GM19467 (cell line): ENCODE measurements around the gene ACLY.
"Not testable (repeated sequence)": the region's sequence is repeated elsewhere in the genome, so short reads cannot be mapped to it uniquely, and the experiment has no call there.

ENCODE experiments used
- ATAC-seq: cut with Tn5 transposase; IDR thresholded peaks from one replicate; pipeline ENCODE4 v1.9.1; 2021; ENCODE audit warnings: mild to moderate bottlenecking, moderate library complexity; ENCODE audit not compliant: unreplicated experiment

Gene ACLY

GRCh38 chr17:41836550-41837196 lies 82.1 kb downstream of the ACLY start:
- ATAC-seq = no peak

GRCh38 chr17:41835800-41836549 lies 82.8 kb downstream of the ACLY start, which contains the start of gene NT5C3B:
TSS of gene NT5C3B (minus strand) at chr17:41836232. CDS start at chr17:41836193, 39 bp downstream.
- ATAC-seq = peak; percentile 58

- peak; percentile 15 for ATAC-seq
Observed at GRCh38 chr17:41835214-41835799, 83.4 kb downstream of the ACLY start.

- not testable (repeated sequence) for ATAC-seq
Observed at GRCh38 chr17:41829961-41830360, 88.8 kb downstream of the ACLY start.

- ATAC-seq = no peak
Observed at GRCh38 chr17:41825175-41825845, 93.4 kb downstream of the ACLY start.

- ATAC-seq = no peak
Observed at GRCh38 chr17:41824086-41824485, 94.7 kb downstream of the ACLY start.

- no peak for ATAC-seq
Observed at GRCh38 chr17:41823580-41823979, 95.2 kb downstream of the ACLY start.

GRCh38 chr17:41823141-41823524 lies 95.6 kb downstream of the ACLY start:
- ATAC-seq = no peak

- ATAC-seq = no peak
Observed at GRCh38 chr17:41822216-41823140, 96.3 kb downstream of the ACLY start.

- ATAC-seq = no peak
Observed at GRCh38 chr17:41821776-41822175, 97.0 kb downstream of the ACLY start.

GRCh38 chr17:41818024-41818423 lies 100.7 kb downstream of the ACLY start:
- no peak for ATAC-seq
